Gastrocnemius medialis (tissue), 4 donors: ENCODE results near the gene ZNF526. TPM values are rescaled to one million over a fixed set of nuclear protein-coding genes. Genes with fewer than 3 reads are reported as not detected.

Experiments
- ATAC-seq, 2 donors: fragments of 150-250 bp; one replicate each; pipeline ENCODE4 v1.9.1; 2016
- DNase-seq, 2 donors: peaks; one replicate each; pipeline ENCODE4 v3.0.0-alpha.2; 2019
- H3K27ac ChIP-seq, 4 donors: fragments of 200-600 bp; sonication (generic); 1 replicate in 1 of 4; 2 replicates in 3 of 4; pipeline ENCODE4 v1.5.1; 2016 to 2018; ENCODE audit warnings: mild to moderate bottlenecking in 2 of 4, moderate library complexity in 1 of 4
- H3K27me3 ChIP-seq, 3 donors: fragments of 200-600 bp; sonication (generic) in 2 of 3; 1 replicate in 1 of 3; 2 replicates in 2 of 3; pipeline versions ENCODE4 v1.5.1 to v1.6.0; 2016 to 2019; ENCODE audit warnings: mild to moderate bottlenecking in 1 of 3, moderate library complexity in 1 of 3
- H3K36me3 ChIP-seq, 2 donors: fragments of 200-600 bp; sonication (generic) in 1 of 2; one replicate each; pipeline ENCODE4 v1.5.1; 2017 to 2018
- H3K4me1 ChIP-seq, 2 donors: fragments of 200-600 bp; sonication (generic) in 1 of 2; one replicate each; pipeline ENCODE4 v1.5.1; 2016 to 2017; ENCODE audit warnings: mild to moderate bottlenecking in 2 of 2
- H3K4me3 ChIP-seq, 4 donors: fragments of 200-600 bp; sonication (generic) in 3 of 4; 1 replicate in 1 of 4; 2 replicates in 3 of 4; pipeline ENCODE4 v1.5.1; 2016 to 2019; ENCODE audit warnings: mild to moderate bottlenecking in 2 of 4
- H3K9me3 ChIP-seq, 3 donors: fragments of 200-600 bp; sonication (generic) in 2 of 3; 1 replicate in 1 of 3; 2 replicates in 2 of 3; pipeline ENCODE4 v1.5.1; 2016 to 2019
- CTCF ChIP-seq, 5 experiments: fragments of 450-650 bp in 3 of 5; fragments of 200-600 bp in 2 of 5; sonication (generic) in 2 of 5; IDR thresholded peaks in 4 of 5; conservative IDR thresholded peaks in 1 of 5; 1 replicate in 4 of 5; 2 replicates in 1 of 5; pipeline ENCODE4 v1.5.1; 2016 to 2019; ENCODE audit warnings: antibody characterized with exemption in 5 of 5, mild to moderate bottlenecking in 3 of 5, moderate library complexity in 3 of 5
- POLR2A ChIP-seq, 2 donors: fragments of 450-650 bp; IDR thresholded peaks; one replicate each; pipeline ENCODE4 v1.6.1; 2017; ENCODE audit warnings: antibody characterized with exemption in 2 of 2, mild to moderate bottlenecking in 2 of 2, moderate library complexity in 2 of 2
- in situ Hi-C, 4 donors: fragments of 200-750 bp; cut with MboI; loops; one replicate each; pipeline versions ENCODE4 v1.15.0 to v1.8.0; 2017; ENCODE audit warnings: low sequenced_read_pairs in 4 of 4
- intact Hi-C: fragments of 100-400 bp; cut with DNase I; formaldehyde crosslinking; loops from one replicate; pipeline ENCODE4 v1.15.1; 2023; ENCODE audit warnings: low total_unique reads
- total RNA-seq, 4 donors: library from RNA; depleted of rRNA; stranded (reverse); fragments of >200 nt; gene quantifications; one replicate each; pipeline versions ENCODE4 v1.1.0 to v1.2.3, GENCODE V29; 2016

Gene ZNF526
- total RNA-seq, 4 donors from 2014 or later: 3.3 to 5.8 (median 4.9) TPM

- in situ Hi-C loops: no loop called here
- ATAC-seq (no peak), DNase-seq (no peak)
- H3K4me1 ChIP-seq: no peaks in the 10 kb centered on the region
- peaks cover 0 to 9% of the 10 kb centered on the region in 2 donors for H3K36me3 ChIP-seq
- no peak overlapping the region for H3K27ac ChIP-seq
- intact Hi-C loops: no loop called here
- H3K9me3 ChIP-seq: no peaks in the 10 kb centered on the region
- no peak for TF ChIP-seq CTCF (IDR thresholded peaks at IDR 0.05 in 4 of 5, conservative IDR thresholded peaks at IDR 0.05 in 1 of 5)
- no peak for TF ChIP-seq POLR2A (IDR thresholded peaks at IDR 0.05)
- no peak overlapping the region for H3K4me3 ChIP-seq
- no peaks in the 10 kb centered on the region for H3K27me3 ChIP-seq
Observed at GRCh38 chr19:42193294-42193693, 26.8 kb upstream of the ZNF526 start.

GRCh38 chr19:42193706-42194105, 26.4 kb upstream of the ZNF526 start:
- Histone ChIP-seq H3K9me3 (no peaks in the 10 kb centered on the region), H3K27ac (no peak overlapping the region), H3K4me1 (no peaks in the 10 kb centered on the region), H3K27me3 (no peaks in the 10 kb centered on the region), H3K36me3 (peaks cover 0 to 13% of the 10 kb centered on the region in 2 donors), H3K4me3 (no peak overlapping the region)
- in situ Hi-C loops: no loop called here
- no peak for DNase-seq
- no peak for TF ChIP-seq POLR2A (IDR thresholded peaks at IDR 0.05)
- TF ChIP-seq CTCF (IDR thresholded peaks at IDR 0.05 in 4 of 5, conservative IDR thresholded peaks at IDR 0.05 in 1 of 5): no peak
- ATAC-seq: no peak
- intact Hi-C loops: no loop called here

GRCh38 chr19:42196011-42197001, 23.8 kb upstream of the ZNF526 start:
- Histone ChIP-seq H3K4me1 (no peaks in the 10 kb centered on the region), H3K27ac (no peak overlapping the region), H3K4me3 (no peak overlapping the region), H3K36me3 (peaks cover 0 to 31% of the 10 kb centered on the region in 2 donors), H3K27me3 (no peaks in the 10 kb centered on the region), H3K9me3 (no peaks in the 10 kb centered on the region)
- DNase-seq (no peak), ATAC-seq (no peak)
- in situ Hi-C loops (no loop called here), intact Hi-C loops (no loop called here)
- TF ChIP-seq CTCF (IDR thresholded peaks at IDR 0.05 in 4 of 5, conservative IDR thresholded peaks at IDR 0.05 in 1 of 5) (no peak), POLR2A (IDR thresholded peaks at IDR 0.05) (no peak)

GRCh38 chr19:42197375-42197817, 22.7 kb upstream of the ZNF526 start:
- peaks cover 0 to 31% of the 10 kb centered on the region in 2 donors for H3K36me3 ChIP-seq
- intact Hi-C loops (no loop called here), in situ Hi-C loops (no loop called here)

GRCh38 chr19:42198676-42199439, 21.3 kb upstream of the ZNF526 start:
- in situ Hi-C loops (no loop called here), intact Hi-C loops (no loop called here)
- Histone ChIP-seq H3K4me1 (no peaks in the 10 kb centered on the region), H3K4me3 (no peak overlapping the region), H3K36me3 (peaks cover 0 to 42% of the 10 kb centered on the region in 2 donors), H3K27ac (no peak overlapping the region), H3K27me3 (no peaks in the 10 kb centered on the region), H3K9me3 (no peaks in the 10 kb centered on the region)
- no peak for TF ChIP-seq CTCF (IDR thresholded peaks at IDR 0.05 in 4 of 5, conservative IDR thresholded peaks at IDR 0.05 in 1 of 5)
- no peak for TF ChIP-seq POLR2A (IDR thresholded peaks at IDR 0.05)
- ATAC-seq: peak in 1 of 2 donors; percentile 21
- DNase-seq: no peak

More at GRCh38 chr19:42197375-42197817, 22.7 kb upstream of the ZNF526 start:
- ATAC-seq: no peak
- Histone ChIP-seq H3K4me3 (no peak overlapping the region), H3K27ac (no peak overlapping the region), H3K27me3 (no peaks in the 10 kb centered on the region), H3K4me1 (no peaks in the 10 kb centered on the region), H3K9me3 (no peaks in the 10 kb centered on the region)
- TF ChIP-seq POLR2A (IDR thresholded peaks at IDR 0.05): no peak
- DNase-seq: no peak
